ENCODE results near the gene PHF19. TPM values are rescaled to one million over a fixed set of nuclear protein-coding genes. Genes with fewer than 3 reads are reported as not detected.

PHF19 gene
- total and polyA plus RNA-seq, 2 of the 8 experiments (the other 6 are each of a cell fraction or from before 2014, with no cell fraction given), result 28.2 to 31.8 TPM

DNA sequence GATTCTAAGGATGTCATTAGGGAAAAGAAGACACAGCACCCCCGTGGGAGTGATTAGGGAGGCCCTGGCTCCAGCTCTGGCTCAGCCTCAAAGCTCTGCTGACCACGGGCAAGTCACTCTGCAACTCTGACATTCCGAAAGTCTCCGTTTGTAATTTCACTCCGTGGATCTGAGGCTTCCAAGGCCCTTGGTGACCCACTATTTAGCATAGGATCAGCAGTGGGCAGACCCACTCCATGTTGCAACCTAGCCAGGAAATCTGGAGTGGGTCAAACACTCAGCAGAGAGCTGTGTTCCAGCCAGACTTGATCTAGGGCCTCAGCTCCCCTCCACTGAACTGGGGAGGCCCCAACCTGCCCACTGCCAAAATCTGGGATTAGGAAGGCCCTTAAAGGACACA is 11.8 kb downstream of the PHF19 start (continued):
- TF ChIP-seq, protein P1, sequence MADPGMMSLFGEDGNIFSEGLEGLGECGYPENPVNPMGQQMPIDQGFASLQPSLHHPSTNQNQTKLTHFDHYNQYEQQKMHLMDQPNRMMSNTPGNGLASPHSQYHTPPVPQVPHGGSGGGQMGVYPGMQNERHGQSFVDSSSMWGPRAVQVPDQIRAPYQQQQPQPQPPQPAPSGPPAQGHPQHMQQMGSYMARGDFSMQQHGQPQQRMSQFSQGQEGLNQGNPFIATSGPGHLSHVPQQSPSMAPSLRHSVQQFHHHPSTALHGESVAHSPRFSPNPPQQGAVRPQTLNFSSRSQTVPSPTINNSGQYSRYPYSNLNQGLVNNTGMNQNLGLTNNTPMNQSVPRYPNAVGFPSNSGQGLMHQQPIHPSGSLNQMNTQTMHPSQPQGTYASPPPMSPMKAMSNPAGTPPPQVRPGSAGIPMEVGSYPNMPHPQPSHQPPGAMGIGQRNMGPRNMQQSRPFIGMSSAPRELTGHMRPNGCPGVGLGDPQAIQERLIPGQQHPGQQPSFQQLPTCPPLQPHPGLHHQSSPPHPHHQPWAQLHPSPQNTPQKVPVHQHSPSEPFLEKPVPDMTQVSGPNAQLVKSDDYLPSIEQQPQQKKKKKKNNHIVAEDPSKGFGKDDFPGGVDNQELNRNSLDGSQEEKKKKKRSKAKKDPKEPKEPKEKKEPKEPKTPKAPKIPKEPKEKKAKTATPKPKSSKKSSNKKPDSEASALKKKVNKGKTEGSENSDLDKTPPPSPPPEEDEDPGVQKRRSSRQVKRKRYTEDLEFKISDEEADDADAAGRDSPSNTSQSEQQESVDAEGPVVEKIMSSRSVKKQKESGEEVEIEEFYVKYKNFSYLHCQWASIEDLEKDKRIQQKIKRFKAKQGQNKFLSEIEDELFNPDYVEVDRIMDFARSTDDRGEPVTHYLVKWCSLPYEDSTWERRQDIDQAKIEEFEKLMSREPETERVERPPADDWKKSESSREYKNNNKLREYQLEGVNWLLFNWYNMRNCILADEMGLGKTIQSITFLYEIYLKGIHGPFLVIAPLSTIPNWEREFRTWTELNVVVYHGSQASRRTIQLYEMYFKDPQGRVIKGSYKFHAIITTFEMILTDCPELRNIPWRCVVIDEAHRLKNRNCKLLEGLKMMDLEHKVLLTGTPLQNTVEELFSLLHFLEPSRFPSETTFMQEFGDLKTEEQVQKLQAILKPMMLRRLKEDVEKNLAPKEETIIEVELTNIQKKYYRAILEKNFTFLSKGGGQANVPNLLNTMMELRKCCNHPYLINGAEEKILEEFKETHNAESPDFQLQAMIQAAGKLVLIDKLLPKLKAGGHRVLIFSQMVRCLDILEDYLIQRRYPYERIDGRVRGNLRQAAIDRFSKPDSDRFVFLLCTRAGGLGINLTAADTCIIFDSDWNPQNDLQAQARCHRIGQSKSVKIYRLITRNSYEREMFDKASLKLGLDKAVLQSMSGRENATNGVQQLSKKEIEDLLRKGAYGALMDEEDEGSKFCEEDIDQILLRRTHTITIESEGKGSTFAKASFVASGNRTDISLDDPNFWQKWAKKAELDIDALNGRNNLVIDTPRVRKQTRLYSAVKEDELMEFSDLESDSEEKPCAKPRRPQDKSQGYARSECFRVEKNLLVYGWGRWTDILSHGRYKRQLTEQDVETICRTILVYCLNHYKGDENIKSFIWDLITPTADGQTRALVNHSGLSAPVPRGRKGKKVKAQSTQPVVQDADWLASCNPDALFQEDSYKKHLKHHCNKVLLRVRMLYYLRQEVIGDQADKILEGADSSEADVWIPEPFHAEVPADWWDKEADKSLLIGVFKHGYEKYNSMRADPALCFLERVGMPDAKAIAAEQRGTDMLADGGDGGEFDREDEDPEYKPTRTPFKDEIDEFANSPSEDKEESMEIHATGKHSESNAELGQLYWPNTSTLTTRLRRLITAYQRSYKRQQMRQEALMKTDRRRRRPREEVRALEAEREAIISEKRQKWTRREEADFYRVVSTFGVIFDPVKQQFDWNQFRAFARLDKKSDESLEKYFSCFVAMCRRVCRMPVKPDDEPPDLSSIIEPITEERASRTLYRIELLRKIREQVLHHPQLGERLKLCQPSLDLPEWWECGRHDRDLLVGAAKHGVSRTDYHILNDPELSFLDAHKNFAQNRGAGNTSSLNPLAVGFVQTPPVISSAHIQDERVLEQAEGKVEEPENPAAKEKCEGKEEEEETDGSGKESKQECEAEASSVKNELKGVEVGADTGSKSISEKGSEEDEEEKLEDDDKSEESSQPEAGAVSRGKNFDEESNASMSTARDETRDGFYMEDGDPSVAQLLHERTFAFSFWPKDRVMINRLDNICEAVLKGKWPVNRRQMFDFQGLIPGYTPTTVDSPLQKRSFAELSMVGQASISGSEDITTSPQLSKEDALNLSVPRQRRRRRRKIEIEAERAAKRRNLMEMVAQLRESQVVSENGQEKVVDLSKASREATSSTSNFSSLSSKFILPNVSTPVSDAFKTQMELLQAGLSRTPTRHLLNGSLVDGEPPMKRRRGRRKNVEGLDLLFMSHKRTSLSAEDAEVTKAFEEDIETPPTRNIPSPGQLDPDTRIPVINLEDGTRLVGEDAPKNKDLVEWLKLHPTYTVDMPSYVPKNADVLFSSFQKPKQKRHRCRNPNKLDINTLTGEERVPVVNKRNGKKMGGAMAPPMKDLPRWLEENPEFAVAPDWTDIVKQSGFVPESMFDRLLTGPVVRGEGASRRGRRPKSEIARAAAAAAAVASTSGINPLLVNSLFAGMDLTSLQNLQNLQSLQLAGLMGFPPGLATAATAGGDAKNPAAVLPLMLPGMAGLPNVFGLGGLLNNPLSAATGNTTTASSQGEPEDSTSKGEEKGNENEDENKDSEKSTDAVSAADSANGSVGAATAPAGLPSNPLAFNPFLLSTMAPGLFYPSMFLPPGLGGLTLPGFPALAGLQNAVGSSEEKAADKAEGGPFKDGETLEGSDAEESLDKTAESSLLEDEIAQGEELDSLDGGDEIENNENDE (IDR thresholded peaks at IDR 0.05; ENCODE audit: insufficient replicate concordance, low read length), result no peak
- TF ChIP-seq BRCA1 (IDR thresholded peaks at IDR 0.05; ENCODE audit: low read depth, low read length) (no peak), GABPA (IDR thresholded peaks at IDR 0.05; ENCODE audit: borderline replicate concordance, insufficient read depth, low read length) (no peak), SAP30 (IDR thresholded peaks at IDR 0.05; ENCODE audit: insufficient read depth, insufficient replicate concordance, low read length) (no peak), MAFK (IDR thresholded peaks at IDR 0.05; ENCODE audit: low read depth, low read length) (no peak), TAF1 (IDR thresholded peaks at IDR 0.05; ENCODE audit: low read depth, low read length) (no peak), PHF8 (conservative IDR thresholded peaks at IDR 0.05; ENCODE audit: low read depth, low read length) (no peak), BACH1 (IDR thresholded peaks at IDR 0.05; ENCODE audit: low read length) (no peak), CTBP2 (IDR thresholded peaks at IDR 0.05; ENCODE audit: borderline replicate concordance, insufficient read depth, insufficient read length, low read length) (no peak), KDM1A (IDR thresholded peaks at IDR 0.05; ENCODE audit: borderline replicate concordance, low read length) (no peak)
- TF ChIP-seq, protein P2, sequence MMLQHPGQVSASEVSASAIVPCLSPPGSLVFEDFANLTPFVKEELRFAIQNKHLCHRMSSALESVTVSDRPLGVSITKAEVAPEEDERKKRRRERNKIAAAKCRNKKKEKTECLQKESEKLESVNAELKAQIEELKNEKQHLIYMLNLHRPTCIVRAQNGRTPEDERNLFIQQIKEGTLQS (IDR thresholded peaks at IDR 0.05; ENCODE audit: insufficient read depth, low read depth, low read length), result no peak
